ENCODE data around the gene VCL. TPM values are rescaled to one million over a fixed set of nuclear protein-coding genes. Genes with fewer than 3 reads are reported as not detected.

The VCL gene
- total RNA-seq, 1 experiment from 2014 or later: 92.2 TPM

DNA sequence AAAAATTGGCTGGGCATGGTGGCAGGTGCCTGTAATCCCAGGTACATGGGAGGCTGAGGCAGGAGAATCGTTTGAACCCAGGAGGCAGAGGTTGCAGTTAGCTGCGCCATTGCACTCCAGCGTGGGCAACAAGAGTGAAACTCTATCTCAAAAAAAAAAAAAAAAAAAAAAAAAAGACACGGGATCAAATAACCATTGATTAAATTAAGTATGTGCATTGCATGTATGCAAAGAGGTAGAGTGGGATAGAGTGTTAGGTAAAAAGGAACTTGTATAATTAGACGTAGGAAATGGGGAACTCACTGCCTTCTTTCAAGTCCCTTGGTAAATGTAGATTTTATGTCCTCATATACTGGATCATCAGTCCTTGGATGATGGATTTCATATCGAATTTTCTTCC, 13.1 kb downstream of the VCL start:
- CTCF ChIA-PET: no interaction called here
- Histone ChIP-seq H3K9me3 (no peaks in the 10 kb centered on the region), H3K36me3 (ENCODE audit: control insufficient read depth, insufficient read depth, low read length) (no peaks in the 10 kb centered on the region), H3K27me3 (replicated peaks; ENCODE audit: control insufficient read depth, insufficient read depth, low read length) (no peaks in the 10 kb centered on the region), H3K4me1 (peaks cover 5% of the 10 kb centered on the region; the same call in 1 of the 2 replicates), H3K4me3 (ENCODE audit: low read depth, low read length) (no peak overlapping the region)
- no TSS peak for BruUV-seq (replicated peaks)
- DNase-seq: no peak
- no peaks in the 10 kb centered on the region for H3K27me3 Mint-ChIP-seq (ENCODE audit: insufficient read depth, unreplicated experiment)
- intact Hi-C loops (cut with micrococcal nuclease; ENCODE audit: unreplicated experiment): no loop called here
- POLR2A ChIA-PET: no interaction called here
- peaks cover 18% of the 10 kb centered on the region for H3K36me3 Mint-ChIP-seq (ENCODE audit: insufficient read depth, unreplicated experiment)
- no peak overlapping the region for H3K4me3 Mint-ChIP-seq (ENCODE audit: unreplicated experiment)
- TF ChIP-seq, protein P1, sequence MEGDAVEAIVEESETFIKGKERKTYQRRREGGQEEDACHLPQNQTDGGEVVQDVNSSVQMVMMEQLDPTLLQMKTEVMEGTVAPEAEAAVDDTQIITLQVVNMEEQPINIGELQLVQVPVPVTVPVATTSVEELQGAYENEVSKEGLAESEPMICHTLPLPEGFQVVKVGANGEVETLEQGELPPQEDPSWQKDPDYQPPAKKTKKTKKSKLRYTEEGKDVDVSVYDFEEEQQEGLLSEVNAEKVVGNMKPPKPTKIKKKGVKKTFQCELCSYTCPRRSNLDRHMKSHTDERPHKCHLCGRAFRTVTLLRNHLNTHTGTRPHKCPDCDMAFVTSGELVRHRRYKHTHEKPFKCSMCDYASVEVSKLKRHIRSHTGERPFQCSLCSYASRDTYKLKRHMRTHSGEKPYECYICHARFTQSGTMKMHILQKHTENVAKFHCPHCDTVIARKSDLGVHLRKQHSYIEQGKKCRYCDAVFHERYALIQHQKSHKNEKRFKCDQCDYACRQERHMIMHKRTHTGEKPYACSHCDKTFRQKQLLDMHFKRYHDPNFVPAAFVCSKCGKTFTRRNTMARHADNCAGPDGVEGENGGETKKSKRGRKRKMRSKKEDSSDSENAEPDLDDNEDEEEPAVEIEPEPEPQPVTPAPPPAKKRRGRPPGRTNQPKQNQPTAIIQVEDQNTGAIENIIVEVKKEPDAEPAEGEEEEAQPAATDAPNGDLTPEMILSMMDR (IDR thresholded peaks at IDR 0.05; ENCODE audit: insufficient read depth in 1 of 2, low read depth in 1 of 2, low read length in 1 of 2, severe bottlenecking in 1 of 2, unreplicated experiment in 1 of 2): no peak
- no peak overlapping the region for H3K27ac Mint-ChIP-seq (ENCODE audit: unreplicated experiment)
- no peaks in the 10 kb centered on the region for H3K9me3 Mint-ChIP-seq (ENCODE audit: unreplicated experiment)
- no peaks in the 10 kb centered on the region for H3K4me1 Mint-ChIP-seq (ENCODE audit: low read depth, unreplicated experiment)

DNA sequence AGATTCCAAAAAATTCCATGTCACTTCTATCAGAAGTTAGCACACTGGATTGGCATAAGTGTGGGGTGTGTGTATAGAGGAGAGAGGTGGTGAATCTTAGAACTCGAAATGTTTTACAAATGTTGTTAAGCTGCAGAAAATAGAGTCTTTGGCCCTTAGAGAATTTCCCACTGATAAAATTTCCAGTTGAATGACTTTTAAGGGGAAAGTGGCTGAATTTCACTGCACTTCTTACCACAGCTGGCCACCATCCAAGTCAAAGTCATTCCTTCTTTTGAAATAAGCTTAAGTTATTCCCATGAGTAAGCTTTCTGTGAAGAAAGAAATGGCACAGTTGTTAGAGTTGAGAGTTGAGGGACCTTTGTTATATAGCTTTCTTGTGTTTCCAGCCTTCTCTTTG, 13.9 kb downstream of the VCL start:
- Histone ChIP-seq H3K9me3 (no peaks in the 10 kb centered on the region), H3K4me3 (ENCODE audit: low read depth, low read length) (no peak overlapping the region), H3K27me3 (replicated peaks; ENCODE audit: control insufficient read depth, insufficient read depth, low read length) (no peaks in the 10 kb centered on the region), H3K4me1 (no peaks in the 10 kb centered on the region), H3K36me3 (ENCODE audit: control insufficient read depth, insufficient read depth, low read length) (no peaks in the 10 kb centered on the region)
- TF ChIP-seq, protein P1 (IDR thresholded peaks at IDR 0.05; ENCODE audit: insufficient read depth in 1 of 2, low read depth in 1 of 2, low read length in 1 of 2, severe bottlenecking in 1 of 2, unreplicated experiment in 1 of 2): no peak
- no peak for DNase-seq
- H3K27me3 Mint-ChIP-seq (ENCODE audit: insufficient read depth, unreplicated experiment): no peaks in the 10 kb centered on the region
- ChIA-PET POLR2A (interaction anchor here (0.6 kb wide), 1 partner anchor 12 kb away, joined by 3 read pairs; no protein-coding TSS in a partner anchor), CTCF (no interaction called here)
- peaks cover 26% of the 10 kb centered on the region for H3K36me3 Mint-ChIP-seq (ENCODE audit: insufficient read depth, unreplicated experiment)
- no peak overlapping the region for H3K27ac Mint-ChIP-seq (ENCODE audit: unreplicated experiment)
- H3K4me1 Mint-ChIP-seq (ENCODE audit: low read depth, unreplicated experiment): no peaks in the 10 kb centered on the region
- BruUV-seq (replicated peaks): no TSS peak
- intact Hi-C loops (cut with micrococcal nuclease; ENCODE audit: unreplicated experiment): no loop called here
- H3K4me3 Mint-ChIP-seq (ENCODE audit: unreplicated experiment): no peak overlapping the region
- no peaks in the 10 kb centered on the region for H3K9me3 Mint-ChIP-seq (ENCODE audit: unreplicated experiment)

DNA sequence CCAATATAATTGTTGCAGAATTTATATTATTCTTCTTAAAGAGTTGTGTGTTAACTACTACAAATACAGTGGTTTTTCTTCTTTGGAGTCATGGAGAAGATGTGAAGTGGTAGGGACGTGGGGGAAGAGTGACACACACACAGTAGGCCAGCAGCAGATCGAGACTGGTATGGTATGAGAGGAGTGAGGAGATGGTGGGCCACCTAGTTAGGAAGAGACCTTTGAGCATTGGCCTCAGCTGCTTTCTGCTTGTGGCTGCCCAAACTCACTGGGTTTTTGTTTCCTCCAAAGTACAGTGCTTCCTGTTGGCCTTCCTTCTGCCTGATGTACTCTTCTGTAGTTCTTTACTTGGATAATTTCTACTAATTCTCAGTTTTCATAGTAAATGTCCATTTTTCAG, 14.6 kb downstream of the VCL start:
- TF ChIP-seq, protein P1 (IDR thresholded peaks at IDR 0.05; ENCODE audit: insufficient read depth in 1 of 2, low read depth in 1 of 2, low read length in 1 of 2, severe bottlenecking in 1 of 2, unreplicated experiment in 1 of 2): no peak
- no peak overlapping the region for H3K4me3 Mint-ChIP-seq (ENCODE audit: unreplicated experiment)
- Histone ChIP-seq H3K27me3 (replicated peaks; ENCODE audit: control insufficient read depth, insufficient read depth, low read length) (no peaks in the 10 kb centered on the region), H3K4me1 (no peaks in the 10 kb centered on the region), H3K4me3 (ENCODE audit: low read depth, low read length) (no peak overlapping the region), H3K9me3 (no peaks in the 10 kb centered on the region), H3K36me3 (ENCODE audit: control insufficient read depth, insufficient read depth, low read length) (no peaks in the 10 kb centered on the region)
- ChIA-PET CTCF (interaction anchor here (0.6 kb wide), 1 partner anchor 13 kb away, joined by 3 read pairs; no protein-coding TSS in a partner anchor), POLR2A (no interaction called here)
- H3K27ac Mint-ChIP-seq (ENCODE audit: unreplicated experiment): no peak overlapping the region
- H3K36me3 Mint-ChIP-seq (ENCODE audit: insufficient read depth, unreplicated experiment): peaks cover 32% of the 10 kb centered on the region
- no peaks in the 10 kb centered on the region for H3K27me3 Mint-ChIP-seq (ENCODE audit: insufficient read depth, unreplicated experiment)
- intact Hi-C loops (cut with micrococcal nuclease; ENCODE audit: unreplicated experiment): no loop called here
- BruUV-seq (replicated peaks): no TSS peak
- DNase-seq: no peak
- no peaks in the 10 kb centered on the region for H3K9me3 Mint-ChIP-seq (ENCODE audit: unreplicated experiment)
- no peaks in the 10 kb centered on the region for H3K4me1 Mint-ChIP-seq (ENCODE audit: low read depth, unreplicated experiment)
